GM21529 (cell line): ENCODE data around the gene SLC22A25.
"Not testable (repeated sequence)": the region's sequence is repeated elsewhere in the genome, so short reads cannot be mapped to it uniquely, and the experiment has no call there.

Source experiments
- ATAC-seq: cut with Tn5 transposase; IDR thresholded peaks from one replicate; pipeline ENCODE4 v1.9.1; 2021; ENCODE audit not compliant: unreplicated experiment

Gene SLC22A25

DNA sequence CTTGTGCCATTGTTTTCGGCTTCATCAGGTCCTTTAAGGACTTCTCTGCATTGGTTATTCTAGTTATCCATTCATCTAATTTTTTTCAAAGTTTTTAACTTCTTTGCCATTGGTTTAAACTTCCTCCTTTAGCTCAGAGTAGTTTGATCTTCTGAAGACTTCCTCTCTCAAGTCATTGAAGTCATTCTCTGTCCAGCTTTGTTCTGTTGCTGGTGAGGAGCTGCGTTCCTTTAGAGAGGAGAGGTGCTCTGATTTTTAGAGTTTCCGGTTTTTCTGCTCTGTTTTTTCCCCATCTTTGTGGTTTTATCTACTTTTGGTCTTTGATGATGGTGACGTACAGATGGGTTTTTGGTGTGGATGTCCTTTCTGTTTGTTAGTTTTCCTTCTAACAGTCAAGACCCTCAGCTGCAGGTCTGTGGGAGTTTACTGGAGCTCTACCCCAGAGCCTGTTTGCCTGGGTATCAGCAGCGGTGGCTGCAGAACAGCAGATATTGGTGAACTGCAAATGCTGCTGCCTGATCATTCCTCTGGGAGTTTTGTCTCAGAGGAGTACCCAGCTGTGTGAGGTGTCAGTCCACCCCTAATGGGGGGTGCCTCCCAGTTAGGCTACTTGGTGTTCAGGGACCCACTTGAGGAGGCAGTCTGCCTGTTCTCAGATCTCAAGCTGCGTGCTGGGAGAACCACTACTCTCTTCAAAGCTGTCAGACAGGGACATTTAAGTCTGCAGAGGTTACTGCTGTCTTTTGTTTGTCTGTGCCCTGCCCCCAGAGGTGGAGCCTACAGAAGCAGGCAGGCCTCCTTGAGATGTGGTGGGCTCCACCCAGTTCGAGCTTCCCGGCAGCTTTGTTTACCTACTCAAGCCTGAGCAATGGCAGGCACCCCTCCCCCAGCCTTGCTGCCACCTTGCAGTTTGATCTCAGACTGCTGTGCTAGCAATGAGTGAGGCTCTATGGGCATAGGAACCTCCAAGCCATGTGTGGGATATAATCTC is 7.6 kb downstream of the SLC22A25 start:
- ATAC-seq: not testable (repeated sequence)

DNA sequence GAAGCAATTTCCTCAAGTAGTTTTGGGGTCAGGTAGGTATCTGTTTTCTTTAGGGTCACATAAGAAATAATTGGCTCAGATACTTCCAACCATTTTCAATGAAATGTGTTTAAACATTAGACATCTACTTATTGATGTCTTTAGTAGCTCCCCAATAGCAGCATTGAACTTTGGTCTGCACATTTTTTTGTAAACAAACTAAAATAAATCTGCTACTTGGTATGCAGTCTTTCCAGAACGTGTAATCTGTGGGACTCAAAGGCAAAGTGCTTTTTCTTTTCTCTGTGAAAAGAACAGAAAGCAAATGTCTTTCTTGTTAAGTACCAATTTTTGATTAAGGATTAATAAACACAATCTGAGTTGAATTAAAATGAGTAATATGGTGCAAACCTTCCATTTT is 13.6 kb downstream of the SLC22A25 start:
- ATAC-seq: no peak

DNA sequence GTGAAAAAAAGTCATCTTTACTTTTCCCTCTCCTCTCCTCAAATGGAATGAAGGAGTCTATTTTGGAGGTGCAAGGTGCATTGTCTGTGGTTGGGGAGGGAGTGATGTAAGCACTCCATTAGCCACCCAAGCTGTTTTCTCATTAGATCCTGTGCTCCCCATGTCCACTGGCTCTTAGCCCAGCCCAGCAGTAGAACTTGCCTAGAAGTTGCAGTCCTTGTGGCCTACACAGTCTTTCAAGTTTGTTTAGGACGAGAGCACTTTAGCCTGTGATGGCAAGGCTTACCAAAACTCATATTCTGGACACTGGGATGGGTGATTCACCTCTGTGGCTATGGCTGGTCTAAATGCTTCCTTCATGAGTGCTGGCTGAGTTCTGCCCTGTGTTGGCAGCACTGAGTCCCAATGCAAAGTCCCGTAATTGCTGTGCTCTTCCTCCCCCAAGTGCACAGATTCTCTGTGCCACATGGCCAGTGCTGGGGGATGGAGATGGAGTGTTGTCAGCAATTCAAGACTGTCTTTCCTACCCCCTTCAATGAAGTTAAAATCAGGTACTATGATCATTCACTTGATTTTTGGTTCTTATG is 15.8 kb downstream of the SLC22A25 start:
- ATAC-seq: no peak

DNA sequence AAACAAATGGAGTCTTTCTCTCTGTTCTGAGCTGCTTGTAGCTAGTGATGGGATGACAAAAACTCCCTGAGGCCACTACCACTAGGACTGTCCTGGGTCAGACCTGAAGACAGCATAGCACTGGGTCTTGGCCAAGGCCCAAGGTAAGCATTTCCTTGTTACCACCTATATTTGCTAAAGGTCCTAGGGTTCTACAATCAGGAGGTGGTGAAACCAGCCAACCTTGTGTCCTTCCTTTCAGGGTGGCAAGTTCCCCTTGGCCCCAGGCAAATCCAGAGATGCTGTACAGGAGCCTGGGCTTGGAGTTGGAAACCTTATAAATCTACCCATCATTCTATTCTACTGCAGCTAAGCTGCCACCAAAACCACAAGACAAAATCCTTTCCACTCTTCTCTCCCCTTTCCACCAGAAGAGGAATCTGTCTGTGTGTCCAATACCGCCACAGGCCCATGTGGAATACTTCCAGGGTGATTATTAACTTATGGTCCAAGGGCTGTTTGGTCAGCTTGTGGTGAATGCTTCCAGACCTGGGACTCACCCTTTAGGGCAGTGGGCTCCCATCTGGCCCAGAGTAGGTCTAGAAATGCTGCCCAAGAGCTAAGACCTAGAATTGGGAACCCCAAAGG is 16.8 kb downstream of the SLC22A25 start:
- ATAC-seq: no peak

DNA sequence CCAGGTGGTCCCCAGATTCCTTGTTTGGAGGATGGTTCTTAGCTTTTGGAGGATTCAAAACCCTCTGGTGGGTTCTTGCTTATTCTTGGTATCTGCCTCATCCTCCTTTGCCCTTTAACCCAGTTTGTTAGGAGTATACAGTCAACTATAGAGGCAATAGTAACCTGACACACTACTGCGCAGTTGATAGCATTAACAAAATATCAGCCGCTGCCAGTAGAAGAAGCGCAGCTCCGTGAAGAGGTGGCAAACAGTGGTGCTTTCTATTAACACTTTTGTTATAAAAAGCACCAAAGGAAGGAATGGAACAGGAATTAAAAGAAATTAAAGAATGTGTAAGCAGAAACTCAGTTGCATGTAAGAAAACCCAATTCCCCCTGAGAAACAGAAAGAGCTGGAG is 29.3 kb downstream of the SLC22A25 start:
- ATAC-seq: no peak

DNA sequence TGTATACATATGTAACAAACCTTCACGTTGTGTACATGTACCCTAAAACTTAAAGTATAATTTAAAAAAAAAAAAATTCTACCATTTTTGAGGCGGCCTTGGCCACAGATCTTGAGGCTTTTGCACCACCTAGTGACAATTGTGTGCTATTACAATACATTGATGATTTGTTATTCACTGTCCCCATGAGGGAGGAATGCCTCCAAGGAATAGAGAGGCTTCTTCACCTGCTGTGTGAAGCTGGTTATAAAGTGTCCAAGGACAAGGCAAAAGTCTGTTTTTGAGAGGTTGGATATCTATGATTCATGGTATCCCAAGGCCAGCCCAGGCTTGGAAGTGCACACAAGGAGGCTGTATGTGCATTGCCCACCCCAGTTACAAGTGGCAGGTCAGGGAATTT is 30.7 kb downstream of the SLC22A25 start:
- ATAC-seq: no peak

DNA sequence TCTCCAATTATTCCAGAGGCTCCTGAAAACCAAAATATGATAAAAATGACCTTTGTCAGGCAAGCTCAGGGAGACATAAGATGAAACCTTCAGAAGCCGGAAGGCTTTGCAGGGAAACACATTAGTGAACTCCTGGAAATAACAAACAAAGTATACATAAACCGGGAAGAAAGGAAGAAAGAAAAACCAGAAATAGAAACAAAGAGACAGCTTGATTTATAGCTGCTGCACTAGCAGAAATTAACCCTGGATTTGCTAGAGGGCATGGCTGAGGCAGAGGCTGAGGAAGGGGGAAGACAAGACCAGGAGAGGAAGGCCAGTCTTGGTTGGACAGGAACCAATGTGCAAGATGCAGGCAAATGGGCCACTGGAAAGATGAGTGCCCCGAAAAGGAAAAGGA is 33.3 kb downstream of the SLC22A25 start:
- ATAC-seq: no peak
